WTC11 (cell line): ENCODE data around the gene AMELX. TPM values are rescaled to one million over a fixed set of nuclear protein-coding genes. Genes with fewer than 3 reads are reported as not detected.

Source experiments
- ATAC-seq: fragments of 200-7000 bp; cut with Tn5 transposase; 2 replicates; pipeline ENCODE4 v1.10.0; 2021; ENCODE audit warnings: mild to moderate bottlenecking, moderate library complexity
- CTCF ChIA-PET: fragments of 300-600 bp; sonication (Branson Sonifier 250); formaldehyde crosslinking; loops from one replicate; lab custom pipeline; 2021; ENCODE audit warnings: antibody characterized with exemption; lab: Charles Lee
- POLR2A ChIA-PET: fragments of 350-600 bp; sonication (Branson Sonifier 250); formaldehyde crosslinking; loops from one replicate; lab custom pipeline; 2021; ENCODE audit warnings: antibody characterized with exemption; lab: Charles Lee
- DNase-seq: peaks from one replicate; pipeline ENCODE4 v3.0.0; 2021; ENCODE audit warnings: low spot score
- H3K27ac Mint-ChIP-seq: 2 replicates; pipeline ENCODE4 v1.8.0; 2021; ENCODE audit warnings: mixed read lengths
- H3K27me3 Mint-ChIP-seq: 2 replicates; pipeline ENCODE4 v1.8.0; 2021; ENCODE audit warnings: low read depth, mild to moderate bottlenecking, moderate library complexity, mixed read lengths
- H3K36me3 Mint-ChIP-seq: 2 replicates; pipeline ENCODE4 v1.8.0; 2021; ENCODE audit warnings: mixed read lengths
- H3K4me1 Mint-ChIP-seq: 2 replicates; pipeline ENCODE4 v1.8.0; 2022; ENCODE audit warnings: mixed read lengths
- H3K4me3 Mint-ChIP-seq: 2 replicates; pipeline ENCODE4 v1.8.0; 2021; ENCODE audit warnings: mild to moderate bottlenecking, moderate library complexity, mixed read lengths
- H3K9me3 Mint-ChIP-seq: 2 replicates; pipeline ENCODE4 v1.8.0; 2021; ENCODE audit warnings: mixed read lengths
- CREB1 ChIP-seq: sonication (generic); formaldehyde crosslinking; IDR thresholded peaks from 2 replicates; pipeline ENCODE4 v1.8.0; 2023; ENCODE audit warnings: mild to moderate bottlenecking, missing genetic modification reagents
- CREM ChIP-seq: sonication (generic); formaldehyde crosslinking; IDR thresholded peaks from 2 replicates; pipeline ENCODE4 v1.8.1; 2022; ENCODE audit warnings: mild to moderate bottlenecking, missing genetic modification reagents, moderate library complexity
- ELF4 ChIP-seq: sonication (generic); formaldehyde crosslinking; IDR thresholded peaks from 2 replicates; pipeline ENCODE4 v1.8.1; 2022; ENCODE audit warnings: low read depth, mild to moderate bottlenecking, moderate library complexity, missing genetic modification reagents
- EMX1 ChIP-seq: fragments of 250-450 bp; sonication (Bioruptor Pico); IDR thresholded peaks from 2 replicates; pipeline ENCODE4 v1.8.0; 2021; ENCODE audit warnings: mild to moderate bottlenecking
- FOXJ3 ChIP-seq: sonication (generic); formaldehyde crosslinking; IDR thresholded peaks from 2 replicates; pipeline ENCODE4 v1.9.0; 2021; ENCODE audit warnings: missing genetic modification reagents, mild to moderate bottlenecking, borderline replicate concordance
- GTF2I ChIP-seq: fragments of 250-450 bp; sonication (Bioruptor Pico); conservative IDR thresholded peaks from 2 replicates; pipeline ENCODE4 v1.4.0; 2021; ENCODE audit warnings: mild to moderate bottlenecking
- IRF2 ChIP-seq: sonication (generic); formaldehyde crosslinking; IDR thresholded peaks from 2 replicates; pipeline ENCODE4 v1.8.0; 2022; ENCODE audit warnings: low read depth, missing genetic modification reagents, borderline replicate concordance
- NFATC4 ChIP-seq: fragments of 250-450 bp; sonication (Bioruptor Pico); IDR thresholded peaks from 2 replicates; pipeline ENCODE4 v1.9.0; 2021; ENCODE audit warnings: mild to moderate bottlenecking
- NFYB ChIP-seq: sonication (generic); formaldehyde crosslinking; conservative IDR thresholded peaks from 2 replicates; pipeline ENCODE4 v1.8.0; 2022; ENCODE audit warnings: low read depth, missing genetic modification reagents
- NR2C2 ChIP-seq: sonication (generic); formaldehyde crosslinking; IDR thresholded peaks from 2 replicates; pipeline ENCODE4 v1.8.0; 2022; ENCODE audit warnings: mild to moderate bottlenecking, missing genetic modification reagents
- NR3C1 ChIP-seq: sonication (generic); formaldehyde crosslinking; conservative IDR thresholded peaks from 2 replicates; pipeline ENCODE4 v1.8.1; 2023; ENCODE audit warnings: low read depth, mild to moderate bottlenecking, missing genetic modification reagents
- SMAD4 ChIP-seq: sonication (generic); formaldehyde crosslinking; IDR thresholded peaks from 2 replicates; pipeline ENCODE4 v1.8.0; 2022; ENCODE audit warnings: mild to moderate bottlenecking, missing genetic modification reagents
- ZNF121 ChIP-seq: sonication (generic); formaldehyde crosslinking; IDR thresholded peaks from 2 replicates; pipeline ENCODE4 v1.8.0; 2023; ENCODE audit warnings: missing genetic modification reagents
- ZNF219 ChIP-seq: sonication (generic); formaldehyde crosslinking; IDR thresholded peaks from 2 replicates; pipeline ENCODE4 v1.8.0; 2023; ENCODE audit warnings: missing genetic modification reagents, mild to moderate bottlenecking, borderline replicate concordance
- ZNF423 ChIP-seq: fragments of 250-450 bp; sonication (Bioruptor Pico); IDR thresholded peaks from 2 replicates; pipeline ENCODE4 v2.1.2; 2022; ENCODE audit warnings: mild to moderate bottlenecking, moderate library complexity
- total RNA-seq: library from RNA; stranded (reverse); gene quantifications from 3 replicates; pipeline ENCODE4 v1.2.3, GENCODE V29; 2021
- TF ChIP-seq, protein P1 (sequence below): sonication (generic); formaldehyde crosslinking; IDR thresholded peaks from 2 replicates; pipeline ENCODE4 v1.8.0; 2022; ENCODE audit warnings: mild to moderate bottlenecking, missing genetic modification reagents
- TF ChIP-seq, protein P2 (sequence below): fragments of 200-600 bp; IDR thresholded peaks from 2 replicates; pipeline ENCODE4 v1.8.0; 2022; ENCODE audit warnings: antibody characterized with exemption
- TF ChIP-seq, protein P3 (sequence below): sonication (generic); formaldehyde crosslinking; IDR thresholded peaks from 2 replicates; pipeline ENCODE4 v1.8.1; 2023; ENCODE audit warnings: mild to moderate bottlenecking, missing genetic modification reagents
- TF ChIP-seq, protein P4 (sequence below): sonication (generic); formaldehyde crosslinking; IDR thresholded peaks from 2 replicates; pipeline ENCODE4 v1.8.1; 2022; ENCODE audit warnings: low read depth, mild to moderate bottlenecking, moderate library complexity, missing genetic modification reagents, borderline replicate concordance
- TF ChIP-seq, protein P5 (sequence below): fragments of 250-450 bp; sonication (Bioruptor Pico); IDR thresholded peaks from 2 replicates; pipeline ENCODE4 v1.9.0; 2021; ENCODE audit warnings: mild to moderate bottlenecking
- TF ChIP-seq, protein P6 (sequence below): fragments of 250-450 bp; sonication (Bioruptor Pico); conservative IDR thresholded peaks from 2 replicates; pipeline ENCODE4 v1.9.0; 2021; ENCODE audit warnings: mild to moderate bottlenecking
- TF ChIP-seq, protein P7 (sequence below): sonication (generic); formaldehyde crosslinking; IDR thresholded peaks from 2 replicates; pipeline ENCODE4 v1.8.0; 2022; ENCODE audit warnings: mild to moderate bottlenecking, missing genetic modification reagents

The AMELX gene
- total RNA-seq, 1 experiment from 2014 or later = not detected

DNA sequence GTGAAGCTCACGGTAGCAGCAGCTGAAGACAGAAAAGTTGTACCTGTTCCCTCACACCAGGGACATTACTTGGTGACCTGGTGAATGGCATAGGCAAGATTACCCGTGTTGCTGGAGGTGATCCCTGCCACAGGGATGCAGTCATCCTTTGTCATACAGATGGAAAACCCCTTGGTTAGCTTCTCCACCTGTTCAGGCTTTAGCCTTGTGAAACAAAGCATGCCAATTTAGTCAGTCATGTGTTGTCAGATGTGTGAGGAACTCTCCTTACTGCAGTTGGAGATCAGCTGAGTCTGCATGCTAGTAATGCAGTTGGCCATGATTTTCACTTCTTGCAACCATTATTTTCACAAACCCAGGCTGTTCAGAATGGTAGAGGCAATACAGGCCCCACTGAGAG lies 41.0 kb downstream of the AMELX start:
- ATAC-seq (no peak), DNase-seq (no peak)
- POLR2A ChIA-PET = no interaction called here
- Mint-ChIP-seq H3K27ac (no peak overlapping the region), H3K4me1 (no peaks in the 10 kb centered on the region), H3K9me3 (no peaks in the 10 kb centered on the region), H3K4me3 (no peak overlapping the region), H3K36me3 (no peaks in the 10 kb centered on the region), H3K27me3 (0 out of 2 replicates have a peak, but pooled peaks cover 3% of the 10 kb centered on the region)
- no peak for TF ChIP-seq SMAD4 (CRISPR knock-in tag)
- TF ChIP-seq, protein P1, sequence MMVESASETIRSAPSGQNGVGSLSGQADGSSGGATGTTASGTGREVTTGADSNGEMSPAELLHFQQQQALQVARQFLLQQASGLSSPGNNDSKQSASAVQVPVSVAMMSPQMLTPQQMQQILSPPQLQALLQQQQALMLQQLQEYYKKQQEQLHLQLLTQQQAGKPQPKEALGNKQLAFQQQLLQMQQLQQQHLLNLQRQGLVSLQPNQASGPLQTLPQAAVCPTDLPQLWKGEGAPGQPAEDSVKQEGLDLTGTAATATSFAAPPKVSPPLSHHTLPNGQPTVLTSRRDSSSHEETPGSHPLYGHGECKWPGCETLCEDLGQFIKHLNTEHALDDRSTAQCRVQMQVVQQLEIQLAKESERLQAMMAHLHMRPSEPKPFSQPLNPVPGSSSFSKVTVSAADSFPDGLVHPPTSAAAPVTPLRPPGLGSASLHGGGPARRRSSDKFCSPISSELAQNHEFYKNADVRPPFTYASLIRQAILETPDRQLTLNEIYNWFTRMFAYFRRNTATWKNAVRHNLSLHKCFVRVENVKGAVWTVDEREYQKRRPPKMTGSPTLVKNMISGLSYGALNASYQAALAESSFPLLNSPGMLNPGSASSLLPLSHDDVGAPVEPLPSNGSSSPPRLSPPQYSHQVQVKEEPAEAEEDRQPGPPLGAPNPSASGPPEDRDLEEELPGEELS (CRISPR knock-in tag) = no peak
- TF ChIP-seq NR2C2 (CRISPR knock-in tag) = no peak
- TF ChIP-seq NFATC4 (CRISPR knock-in tag) = no peak
- TF ChIP-seq, protein P2, sequence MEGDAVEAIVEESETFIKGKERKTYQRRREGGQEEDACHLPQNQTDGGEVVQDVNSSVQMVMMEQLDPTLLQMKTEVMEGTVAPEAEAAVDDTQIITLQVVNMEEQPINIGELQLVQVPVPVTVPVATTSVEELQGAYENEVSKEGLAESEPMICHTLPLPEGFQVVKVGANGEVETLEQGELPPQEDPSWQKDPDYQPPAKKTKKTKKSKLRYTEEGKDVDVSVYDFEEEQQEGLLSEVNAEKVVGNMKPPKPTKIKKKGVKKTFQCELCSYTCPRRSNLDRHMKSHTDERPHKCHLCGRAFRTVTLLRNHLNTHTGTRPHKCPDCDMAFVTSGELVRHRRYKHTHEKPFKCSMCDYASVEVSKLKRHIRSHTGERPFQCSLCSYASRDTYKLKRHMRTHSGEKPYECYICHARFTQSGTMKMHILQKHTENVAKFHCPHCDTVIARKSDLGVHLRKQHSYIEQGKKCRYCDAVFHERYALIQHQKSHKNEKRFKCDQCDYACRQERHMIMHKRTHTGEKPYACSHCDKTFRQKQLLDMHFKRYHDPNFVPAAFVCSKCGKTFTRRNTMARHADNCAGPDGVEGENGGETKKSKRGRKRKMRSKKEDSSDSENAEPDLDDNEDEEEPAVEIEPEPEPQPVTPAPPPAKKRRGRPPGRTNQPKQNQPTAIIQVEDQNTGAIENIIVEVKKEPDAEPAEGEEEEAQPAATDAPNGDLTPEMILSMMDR = no peak
- TF ChIP-seq, protein P3, sequence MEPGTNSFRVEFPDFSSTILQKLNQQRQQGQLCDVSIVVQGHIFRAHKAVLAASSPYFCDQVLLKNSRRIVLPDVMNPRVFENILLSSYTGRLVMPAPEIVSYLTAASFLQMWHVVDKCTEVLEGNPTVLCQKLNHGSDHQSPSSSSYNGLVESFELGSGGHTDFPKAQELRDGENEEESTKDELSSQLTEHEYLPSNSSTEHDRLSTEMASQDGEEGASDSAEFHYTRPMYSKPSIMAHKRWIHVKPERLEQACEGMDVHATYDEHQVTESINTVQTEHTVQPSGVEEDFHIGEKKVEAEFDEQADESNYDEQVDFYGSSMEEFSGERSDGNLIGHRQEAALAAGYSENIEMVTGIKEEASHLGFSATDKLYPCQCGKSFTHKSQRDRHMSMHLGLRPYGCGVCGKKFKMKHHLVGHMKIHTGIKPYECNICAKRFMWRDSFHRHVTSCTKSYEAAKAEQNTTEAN = no peak
- no peak for TF ChIP-seq EMX1
- CTCF ChIA-PET = no interaction called here

DNA sequence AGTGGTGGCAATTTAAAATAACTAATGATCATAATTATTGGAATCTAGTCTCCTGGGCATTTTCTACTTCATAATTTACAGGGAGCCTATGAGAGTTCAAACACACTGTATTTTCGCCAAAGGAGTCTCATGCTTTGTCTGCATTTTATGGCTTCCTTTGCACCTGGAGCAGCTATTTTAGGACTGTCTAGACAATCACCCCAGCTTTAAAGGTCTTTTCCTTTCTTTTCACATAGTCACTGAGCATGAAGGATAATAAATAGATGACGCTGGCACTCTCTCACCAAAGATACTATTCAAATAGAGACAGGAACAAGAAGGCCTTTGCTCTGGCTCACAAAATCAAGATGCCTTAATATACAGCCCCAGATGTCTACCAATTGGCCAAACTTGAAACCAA lies 43.0 kb downstream of the AMELX start:
- DNase-seq (no peak), ATAC-seq (no peak)
- Mint-ChIP-seq H3K27ac (no peak overlapping the region), H3K4me1 (no peaks in the 10 kb centered on the region), H3K36me3 (no peaks in the 10 kb centered on the region), H3K4me3 (no peak overlapping the region), H3K9me3 (no peaks in the 10 kb centered on the region), H3K27me3 (0 out of 2 replicates have a peak, but pooled peaks cover 3% of the 10 kb centered on the region)
- CTCF ChIA-PET = no interaction called here
- POLR2A ChIA-PET = no interaction called here
- TF ChIP-seq ZNF423 (CRISPR knock-in tag) = no peak
- TF ChIP-seq NFYB (CRISPR knock-in tag) = no peak
- TF ChIP-seq ELF4 = no peak
- TF ChIP-seq, protein P4, sequence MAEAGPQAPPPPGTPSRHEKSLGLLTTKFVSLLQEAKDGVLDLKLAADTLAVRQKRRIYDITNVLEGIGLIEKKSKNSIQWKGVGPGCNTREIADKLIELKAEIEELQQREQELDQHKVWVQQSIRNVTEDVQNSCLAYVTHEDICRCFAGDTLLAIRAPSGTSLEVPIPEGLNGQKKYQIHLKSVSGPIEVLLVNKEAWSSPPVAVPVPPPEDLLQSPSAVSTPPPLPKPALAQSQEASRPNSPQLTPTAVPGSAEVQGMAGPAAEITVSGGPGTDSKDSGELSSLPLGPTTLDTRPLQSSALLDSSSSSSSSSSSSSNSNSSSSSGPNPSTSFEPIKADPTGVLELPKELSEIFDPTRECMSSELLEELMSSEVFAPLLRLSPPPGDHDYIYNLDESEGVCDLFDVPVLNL (CRISPR knock-in tag) = no peak
- TF ChIP-seq IRF2 = no peak
- TF ChIP-seq FOXJ3 (CRISPR knock-in tag) = no peak
- no peak for TF ChIP-seq CREM (CRISPR knock-in tag)
- TF ChIP-seq ZNF219 (CRISPR knock-in tag) = no peak
- no peak for TF ChIP-seq NR3C1 (CRISPR knock-in tag)
- TF ChIP-seq, protein P5, sequence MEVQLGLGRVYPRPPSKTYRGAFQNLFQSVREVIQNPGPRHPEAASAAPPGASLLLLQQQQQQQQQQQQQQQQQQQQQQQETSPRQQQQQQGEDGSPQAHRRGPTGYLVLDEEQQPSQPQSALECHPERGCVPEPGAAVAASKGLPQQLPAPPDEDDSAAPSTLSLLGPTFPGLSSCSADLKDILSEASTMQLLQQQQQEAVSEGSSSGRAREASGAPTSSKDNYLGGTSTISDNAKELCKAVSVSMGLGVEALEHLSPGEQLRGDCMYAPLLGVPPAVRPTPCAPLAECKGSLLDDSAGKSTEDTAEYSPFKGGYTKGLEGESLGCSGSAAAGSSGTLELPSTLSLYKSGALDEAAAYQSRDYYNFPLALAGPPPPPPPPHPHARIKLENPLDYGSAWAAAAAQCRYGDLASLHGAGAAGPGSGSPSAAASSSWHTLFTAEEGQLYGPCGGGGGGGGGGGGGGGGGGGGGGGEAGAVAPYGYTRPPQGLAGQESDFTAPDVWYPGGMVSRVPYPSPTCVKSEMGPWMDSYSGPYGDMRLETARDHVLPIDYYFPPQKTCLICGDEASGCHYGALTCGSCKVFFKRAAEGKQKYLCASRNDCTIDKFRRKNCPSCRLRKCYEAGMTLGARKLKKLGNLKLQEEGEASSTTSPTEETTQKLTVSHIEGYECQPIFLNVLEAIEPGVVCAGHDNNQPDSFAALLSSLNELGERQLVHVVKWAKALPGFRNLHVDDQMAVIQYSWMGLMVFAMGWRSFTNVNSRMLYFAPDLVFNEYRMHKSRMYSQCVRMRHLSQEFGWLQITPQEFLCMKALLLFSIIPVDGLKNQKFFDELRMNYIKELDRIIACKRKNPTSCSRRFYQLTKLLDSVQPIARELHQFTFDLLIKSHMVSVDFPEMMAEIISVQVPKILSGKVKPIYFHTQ (CRISPR knock-in tag) = no peak
- no peak for TF ChIP-seq ZNF121 (CRISPR knock-in tag)
- TF ChIP-seq CREB1 (CRISPR knock-in tag) = no peak
- TF ChIP-seq, protein P6, sequence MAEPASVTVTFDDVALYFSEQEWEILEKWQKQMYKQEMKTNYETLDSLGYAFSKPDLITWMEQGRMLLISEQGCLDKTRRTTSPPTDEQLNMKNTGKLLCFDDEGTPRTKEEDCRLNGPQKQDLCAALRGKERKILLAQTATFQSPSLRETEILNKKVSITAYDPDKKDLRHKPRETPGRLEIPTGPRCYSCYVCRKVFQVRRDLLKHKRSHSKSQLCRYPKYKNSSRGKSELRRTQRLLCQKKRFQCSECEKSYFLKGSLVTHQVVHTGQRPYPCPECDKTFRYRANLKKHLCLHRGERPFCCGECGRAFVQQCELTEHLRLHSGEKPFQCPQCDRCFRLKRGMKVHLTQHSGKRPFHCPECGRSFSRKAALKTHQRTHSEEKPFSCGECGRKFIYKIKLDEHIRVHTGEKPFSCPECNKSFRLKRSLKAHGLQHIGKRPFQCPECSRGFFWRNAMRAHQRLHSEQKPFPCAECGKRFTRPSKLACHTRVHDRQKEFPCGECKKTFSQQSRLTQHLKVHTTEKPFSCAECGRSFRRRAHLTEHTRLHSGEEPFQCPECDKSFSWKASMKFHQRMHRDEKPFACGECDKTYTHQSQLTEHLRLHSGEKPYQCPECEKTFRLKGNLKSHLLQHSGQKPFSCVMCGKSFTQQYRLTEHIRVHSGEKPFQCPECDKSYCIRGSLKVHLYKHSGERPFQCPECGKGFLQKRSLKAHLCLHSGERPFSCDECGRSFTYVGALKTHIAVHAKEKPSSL (CRISPR knock-in tag) = no peak
- TF ChIP-seq, protein P7, sequence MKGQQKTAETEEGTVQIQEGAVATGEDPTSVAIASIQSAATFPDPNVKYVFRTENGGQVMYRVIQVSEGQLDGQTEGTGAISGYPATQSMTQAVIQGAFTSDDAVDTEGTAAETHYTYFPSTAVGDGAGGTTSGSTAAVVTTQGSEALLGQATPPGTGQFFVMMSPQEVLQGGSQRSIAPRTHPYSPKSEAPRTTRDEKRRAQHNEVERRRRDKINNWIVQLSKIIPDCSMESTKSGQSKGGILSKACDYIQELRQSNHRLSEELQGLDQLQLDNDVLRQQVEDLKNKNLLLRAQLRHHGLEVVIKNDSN (CRISPR knock-in tag) = no peak
- no peak for TF ChIP-seq GTF2I (CRISPR knock-in tag)
